ENCODE results near the gene HHATL. TPM values are rescaled to one million over a fixed set of nuclear protein-coding genes. Genes with fewer than 3 reads are reported as not detected.

Gene HHATL
- total RNA-seq, 4 donors from 2014 or later: 2.3 TPM; not detected in 3

DNA sequence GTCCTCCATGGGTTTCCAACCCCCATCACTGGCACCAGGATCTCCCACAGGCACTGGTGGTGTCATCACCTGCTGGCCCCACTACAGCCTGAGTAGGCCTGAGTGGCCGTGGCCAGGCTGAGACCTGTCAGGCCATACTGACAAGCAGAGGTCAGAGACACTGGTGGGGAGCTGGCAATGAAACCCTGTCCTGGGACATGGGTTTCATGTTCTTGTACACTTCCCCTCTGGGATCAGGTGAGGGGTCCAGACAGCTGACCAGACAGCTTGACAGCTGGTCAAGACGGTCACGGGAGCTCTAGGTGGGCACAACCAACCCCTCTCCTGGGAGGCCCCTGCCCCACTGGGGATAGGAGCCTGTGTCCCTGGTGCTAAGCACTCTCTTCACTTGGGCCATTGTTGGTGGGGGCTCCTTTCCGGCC is 36.0 kb downstream of the HHATL start:
- WGBS: 84% methylated on average over 2 of the region's 4 CpGs
- Histone ChIP-seq H3K9me3 (no peaks in the 10 kb centered on the region), H3K36me3 (no peaks in the 10 kb centered on the region), H3K27ac (no peak overlapping the region), H3K27me3 (no peaks in the 10 kb centered on the region), H3K4me1 (peaks cover 23% of the 10 kb centered on the region), H3K4me3 (no peak overlapping the region)
- no peak for DNase-seq (ENCODE audit: low spot score in 2 of 2)
- TF ChIP-seq EP300 (IDR thresholded peaks at IDR 0.05) (no peak), POLR2A (IDR thresholded peaks at IDR 0.05) (no peak), POLR2AphosphoS5 (IDR thresholded peaks at IDR 0.05) (no peak)
- TF ChIP-seq, protein P1, sequence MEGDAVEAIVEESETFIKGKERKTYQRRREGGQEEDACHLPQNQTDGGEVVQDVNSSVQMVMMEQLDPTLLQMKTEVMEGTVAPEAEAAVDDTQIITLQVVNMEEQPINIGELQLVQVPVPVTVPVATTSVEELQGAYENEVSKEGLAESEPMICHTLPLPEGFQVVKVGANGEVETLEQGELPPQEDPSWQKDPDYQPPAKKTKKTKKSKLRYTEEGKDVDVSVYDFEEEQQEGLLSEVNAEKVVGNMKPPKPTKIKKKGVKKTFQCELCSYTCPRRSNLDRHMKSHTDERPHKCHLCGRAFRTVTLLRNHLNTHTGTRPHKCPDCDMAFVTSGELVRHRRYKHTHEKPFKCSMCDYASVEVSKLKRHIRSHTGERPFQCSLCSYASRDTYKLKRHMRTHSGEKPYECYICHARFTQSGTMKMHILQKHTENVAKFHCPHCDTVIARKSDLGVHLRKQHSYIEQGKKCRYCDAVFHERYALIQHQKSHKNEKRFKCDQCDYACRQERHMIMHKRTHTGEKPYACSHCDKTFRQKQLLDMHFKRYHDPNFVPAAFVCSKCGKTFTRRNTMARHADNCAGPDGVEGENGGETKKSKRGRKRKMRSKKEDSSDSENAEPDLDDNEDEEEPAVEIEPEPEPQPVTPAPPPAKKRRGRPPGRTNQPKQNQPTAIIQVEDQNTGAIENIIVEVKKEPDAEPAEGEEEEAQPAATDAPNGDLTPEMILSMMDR (IDR thresholded peaks at IDR 0.05): no peak

DNA sequence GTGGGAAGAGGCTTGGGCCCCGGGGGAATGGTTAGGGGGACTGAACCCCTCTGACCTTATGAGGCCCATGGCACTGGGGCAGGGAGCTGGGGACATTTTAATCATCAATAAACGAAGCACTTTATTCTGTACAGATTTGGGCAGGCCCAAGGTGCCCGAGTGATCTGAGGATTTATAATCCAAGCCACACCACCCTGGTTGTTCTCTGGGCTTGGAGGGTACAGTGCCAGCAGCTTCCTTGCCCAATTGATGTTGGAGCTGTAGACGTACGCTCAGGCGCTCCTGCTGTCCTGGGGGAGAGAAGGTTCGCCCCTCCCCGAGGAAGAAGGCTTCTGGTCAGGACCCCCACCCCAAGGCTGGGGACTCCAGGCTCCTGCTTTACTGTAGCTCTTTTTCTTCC is 36.6 kb downstream of the HHATL start:
- Histone ChIP-seq H3K27ac (no peak overlapping the region), H3K4me1 (peaks cover 23% of the 10 kb centered on the region), H3K4me3 (no peak overlapping the region), H3K9me3 (no peaks in the 10 kb centered on the region), H3K36me3 (no peaks in the 10 kb centered on the region), H3K27me3 (no peaks in the 10 kb centered on the region)
- DNase-seq (ENCODE audit: low spot score in 2 of 2): no peak
- TF ChIP-seq POLR2AphosphoS5 (IDR thresholded peaks at IDR 0.05) (no peak), EP300 (IDR thresholded peaks at IDR 0.05) (no peak), POLR2A (IDR thresholded peaks at IDR 0.05) (no peak)
- TF ChIP-seq, protein P1 (IDR thresholded peaks at IDR 0.05): no peak
- 64% methylated on average over 7 of the region's 8 CpGs for WGBS

DNA sequence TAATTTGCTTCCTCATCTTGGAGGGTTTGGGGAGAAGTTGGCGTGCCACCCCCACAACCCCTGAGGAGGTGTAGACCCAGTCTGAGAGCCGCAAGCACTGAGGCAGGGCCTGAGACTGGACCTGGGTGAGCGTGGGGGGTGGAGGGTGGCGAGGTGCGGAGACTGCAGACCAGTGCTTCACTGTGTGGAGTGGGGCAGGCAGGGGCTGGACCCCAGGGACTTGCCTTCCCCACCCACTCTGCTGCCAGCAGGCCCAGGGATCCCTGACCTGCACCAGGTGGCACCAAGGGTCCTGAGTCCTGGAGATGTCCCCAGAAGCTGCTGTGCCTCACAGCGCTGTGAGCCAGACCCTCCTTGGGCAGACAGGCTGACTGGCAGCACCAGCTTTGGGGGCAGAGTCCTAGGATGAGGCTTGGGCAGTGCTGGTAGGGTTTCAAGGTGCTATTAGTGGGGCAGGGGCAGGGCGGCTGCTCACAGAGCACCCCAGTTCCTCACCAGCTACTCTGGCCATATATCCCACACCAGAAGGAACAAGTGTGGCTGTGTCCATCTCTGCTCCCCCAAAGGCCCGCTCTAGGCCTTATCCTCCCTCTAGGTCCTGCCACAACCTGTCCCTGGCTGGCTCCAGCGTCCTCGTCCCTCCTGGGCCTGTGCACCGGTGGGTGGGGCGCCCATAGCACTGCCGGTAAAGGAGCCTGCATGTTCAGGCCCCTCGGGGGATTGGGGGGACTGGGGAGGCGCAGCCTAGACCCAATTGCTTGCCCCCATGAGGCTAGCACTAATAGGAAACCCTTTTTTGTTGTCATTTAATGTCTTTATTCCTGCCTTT is 37.3 kb downstream of the HHATL start:
- Histone ChIP-seq H3K9me3 (no peaks in the 10 kb centered on the region), H3K27ac (no peak overlapping the region), H3K4me1 (peaks cover 23% of the 10 kb centered on the region), H3K36me3 (no peaks in the 10 kb centered on the region), H3K27me3 (no peaks in the 10 kb centered on the region), H3K4me3 (no peak overlapping the region)
- TF ChIP-seq, protein P1 (IDR thresholded peaks at IDR 0.05): no peak
- TF ChIP-seq POLR2A (IDR thresholded peaks at IDR 0.05) (no peak), EP300 (IDR thresholded peaks at IDR 0.05) (no peak), POLR2AphosphoS5 (IDR thresholded peaks at IDR 0.05) (no peak)
- peak in 1 of 2 donors; percentile 60 for DNase-seq (ENCODE audit: low spot score in 2 of 2)
- WGBS: 63% methylated on average over 10 of the region's 15 CpGs

DNA sequence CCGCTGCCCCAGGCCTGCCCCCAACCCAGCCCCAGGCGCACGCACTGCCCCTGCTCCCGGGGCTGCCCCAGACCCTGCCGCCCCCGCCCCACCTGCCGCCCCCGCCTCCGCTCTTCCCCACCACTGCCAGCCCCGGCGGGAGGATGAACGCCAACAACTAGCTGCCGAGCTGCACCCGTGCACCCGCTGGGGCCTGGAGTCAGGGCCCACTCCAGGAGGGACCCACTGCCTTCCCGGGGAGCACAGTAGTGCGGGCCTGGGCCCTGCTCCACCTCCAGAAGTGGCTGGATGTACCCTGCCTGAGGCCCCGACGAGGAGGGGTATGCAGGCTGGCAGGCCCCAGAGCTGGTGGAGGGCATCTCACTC is 38.2 kb downstream of the HHATL start:
- H3K4me3 ChIP-seq: no peak overlapping the region
- WGBS: 75% methylated on average over 7 of the region's 19 CpGs
- peaks cover 5% of the 10 kb centered on the region for H3K36me3 ChIP-seq
- H3K9me3 ChIP-seq: no peaks in the 10 kb centered on the region
- H3K4me1 ChIP-seq: peaks cover 23% of the 10 kb centered on the region
- no peak for DNase-seq (ENCODE audit: low spot score in 2 of 2)
- TF ChIP-seq POLR2AphosphoS5 (IDR thresholded peaks at IDR 0.05) (no peak), POLR2A (IDR thresholded peaks at IDR 0.05) (no peak), EP300 (IDR thresholded peaks at IDR 0.05) (no peak)
- TF ChIP-seq, protein P1 (IDR thresholded peaks at IDR 0.05): no peak
- no peaks in the 10 kb centered on the region for H3K27me3 ChIP-seq
- H3K27ac ChIP-seq: no peak overlapping the region

DNA sequence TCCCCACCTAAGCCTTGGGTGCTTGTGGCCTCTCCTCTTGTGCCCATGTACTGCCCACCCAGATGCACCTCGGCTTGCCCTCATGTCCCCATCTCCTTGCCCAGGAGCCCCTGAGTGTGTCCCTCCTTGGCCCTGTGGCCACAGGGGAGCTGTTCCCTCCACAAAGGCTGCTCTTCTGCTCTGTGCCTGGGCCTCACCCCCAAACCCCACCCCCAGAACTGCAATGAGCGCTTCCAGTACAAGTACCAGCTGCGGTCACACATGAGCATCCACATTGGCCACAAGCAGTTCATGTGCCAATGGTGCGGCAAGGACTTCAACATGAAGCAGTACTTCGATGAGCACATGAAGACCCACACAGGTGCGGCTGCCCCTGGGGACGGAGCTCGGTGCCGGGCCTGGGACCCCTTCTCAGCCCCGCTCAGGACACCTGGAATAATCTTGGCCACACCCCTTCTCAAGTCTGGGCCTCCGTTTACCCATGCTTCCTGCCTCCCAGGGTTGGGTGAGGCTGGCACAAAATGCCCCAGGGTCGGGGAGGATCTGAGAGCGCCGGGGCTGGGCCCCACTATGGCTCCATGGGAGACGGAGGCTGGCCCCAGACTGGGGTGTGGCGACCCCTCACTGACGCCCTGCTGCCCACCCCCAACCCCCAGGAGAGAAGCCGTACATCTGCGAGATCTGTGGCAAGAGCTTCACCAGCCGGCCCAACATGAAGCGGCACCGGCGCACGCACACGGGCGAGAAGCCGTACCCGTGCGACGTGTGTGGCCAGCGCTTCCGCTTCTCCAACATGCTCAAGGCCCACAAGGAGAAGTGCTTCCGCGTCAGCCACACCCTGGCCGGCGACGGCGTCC is 38.8 kb downstream of the HHATL start:
- TF ChIP-seq POLR2A (IDR thresholded peaks at IDR 0.05) (no peak), EP300 (IDR thresholded peaks at IDR 0.05) (no peak), POLR2AphosphoS5 (IDR thresholded peaks at IDR 0.05) (no peak)
- TF ChIP-seq, protein P1 (IDR thresholded peaks at IDR 0.05): no peak
- Histone ChIP-seq H3K4me3 (no peak overlapping the region), H3K36me3 (peaks cover 7% of the 10 kb centered on the region), H3K27ac (no peak overlapping the region), H3K4me1 (peaks cover 23% of the 10 kb centered on the region), H3K9me3 (no peaks in the 10 kb centered on the region), H3K27me3 (no peaks in the 10 kb centered on the region)
- DNase-seq (ENCODE audit: low spot score in 2 of 2): no peak
- 85% methylated on average over 11 of the region's 38 CpGs for WGBS

All from suprapubic skin (tissue), 4 donors.